Measurements from ENCODE around the gene NUDT12. TPM values are rescaled to one million over a fixed set of nuclear protein-coding genes. Genes with fewer than 3 reads are reported as not detected.

Gene NUDT12
- total RNA-seq = 10 to 100 TPM; 15.3 to 24.5 TPM
- 11.5 TPM for polyA plus RNA-seq (2013, experiment 1 of 2)
- 13.9 TPM for polyA plus RNA-seq (2013, experiment 2 of 2)
- long read RNA-seq, experiment 1, partial matches to known transcripts = 5 of 11 reads
- long read RNA-seq, experiment 1, other reads (novel, unspliced or antisense) = 2 of 11 reads
- long read RNA-seq, experiment 2, transcript NUDT12-201 (7 exons, 3,492 nt) = major isoform, 32 of 53 reads
- long read RNA-seq, experiment 2, transcript NUDT12-202 (7 exons, 1,781 nt) = minor isoform, 7 of 53 reads
- long read RNA-seq, experiment 2, partial matches to known transcripts = 6 of 53 reads
- long read RNA-seq, experiment 2, other reads (novel, unspliced or antisense) = 8 of 53 reads
- long read RNA-seq, experiment 3, transcript NUDT12-201 (7 exons, 3,492 nt) = major isoform, 40 of 58 reads
- long read RNA-seq, experiment 3, transcript NUDT12-202 (7 exons, 1,781 nt) = minor isoform, 7 of 58 reads
- long read RNA-seq, experiment 3, partial matches to known transcripts = 0 of 58 reads
- long read RNA-seq, experiment 3, other reads (novel, unspliced or antisense) = 11 of 58 reads
- long read RNA-seq, experiment 4, transcript NUDT12-201 (7 exons, 3,492 nt) = major isoform, 6 of 17 reads
- long read RNA-seq, experiment 4, partial matches to known transcripts = 0 of 17 reads
- long read RNA-seq, experiment 4, other reads (novel, unspliced or antisense) = 9 of 17 reads

DNA sequence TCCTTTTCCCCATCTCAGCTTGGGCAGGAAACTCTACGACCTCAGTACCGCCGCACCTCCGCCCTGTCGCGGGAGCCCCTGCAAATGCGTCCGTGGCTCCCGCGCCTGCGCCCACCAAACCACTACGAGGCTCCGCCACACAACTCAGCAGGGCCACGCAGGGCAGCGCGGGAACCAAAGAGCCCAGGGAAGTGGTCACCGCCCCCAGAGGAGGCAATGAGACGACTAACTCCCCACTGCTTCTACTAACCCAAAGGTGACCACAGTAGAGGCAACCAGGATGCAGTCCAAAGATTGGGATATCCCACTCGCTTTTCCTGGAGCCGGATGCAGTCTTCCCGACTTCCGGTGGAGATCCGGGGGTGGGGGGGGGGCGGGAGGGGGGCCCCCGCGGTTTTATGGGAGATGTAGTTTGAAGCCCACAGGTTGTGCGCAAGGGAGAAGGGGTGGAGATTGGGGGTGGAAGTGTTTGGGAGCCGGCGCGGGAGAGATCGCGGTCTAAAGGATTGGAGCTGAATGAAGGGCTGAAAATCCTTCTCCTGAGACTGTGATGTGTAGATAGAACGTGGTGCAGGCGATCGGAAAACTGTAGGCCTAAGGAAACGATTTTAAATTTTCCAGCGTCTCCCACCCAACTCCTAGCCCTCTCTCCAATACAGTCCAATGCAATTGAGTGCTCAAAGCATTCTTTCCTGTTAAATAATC lies at the start of gene NUDT12:
NUDT12 (minus strand) TSS at position 337 of the 705 bp plus-strand sequence. CDS start 2,541 bp downstream, outside the sequence.
- Histone ChIP-seq H3K9me3 (ENCODE audit: control insufficient read depth, low read length) (no peaks in the 10 kb centered on the region), H3K4me3 (ENCODE audit: low read length) (peak within 1 kb of the TSS; percentile 82), H3K27me3 (ENCODE audit: control insufficient read depth, insufficient read depth, low read length, poor library complexity, severe bottlenecking) (no peaks in the 10 kb centered on the region), H3K9ac (ENCODE audit: extremely low read depth, low read length, poor library complexity, severe bottlenecking) (peak within 1 kb of the TSS; percentile 49), H3K4me1 (ENCODE audit: control insufficient read depth, insufficient read depth, low read length) (no peaks in the 10 kb centered on the region), H3K36me3 (ENCODE audit: control insufficient read depth, insufficient read depth, low read length) (no peaks in the 10 kb centered on the region), H3K27ac (ENCODE audit: low read depth, low read length) (no peak within 1 kb of the TSS)
- no peaks in the 10 kb centered on the region for H3K36me3 Mint-ChIP-seq (ENCODE audit: low read depth)
- H3K27ac Mint-ChIP-seq = peak within 1 kb of the TSS; percentile 92
- no peaks in the 10 kb centered on the region for H3K27me3 Mint-ChIP-seq (ENCODE audit: insufficient read depth)
- TF ChIP-seq, protein P1, sequence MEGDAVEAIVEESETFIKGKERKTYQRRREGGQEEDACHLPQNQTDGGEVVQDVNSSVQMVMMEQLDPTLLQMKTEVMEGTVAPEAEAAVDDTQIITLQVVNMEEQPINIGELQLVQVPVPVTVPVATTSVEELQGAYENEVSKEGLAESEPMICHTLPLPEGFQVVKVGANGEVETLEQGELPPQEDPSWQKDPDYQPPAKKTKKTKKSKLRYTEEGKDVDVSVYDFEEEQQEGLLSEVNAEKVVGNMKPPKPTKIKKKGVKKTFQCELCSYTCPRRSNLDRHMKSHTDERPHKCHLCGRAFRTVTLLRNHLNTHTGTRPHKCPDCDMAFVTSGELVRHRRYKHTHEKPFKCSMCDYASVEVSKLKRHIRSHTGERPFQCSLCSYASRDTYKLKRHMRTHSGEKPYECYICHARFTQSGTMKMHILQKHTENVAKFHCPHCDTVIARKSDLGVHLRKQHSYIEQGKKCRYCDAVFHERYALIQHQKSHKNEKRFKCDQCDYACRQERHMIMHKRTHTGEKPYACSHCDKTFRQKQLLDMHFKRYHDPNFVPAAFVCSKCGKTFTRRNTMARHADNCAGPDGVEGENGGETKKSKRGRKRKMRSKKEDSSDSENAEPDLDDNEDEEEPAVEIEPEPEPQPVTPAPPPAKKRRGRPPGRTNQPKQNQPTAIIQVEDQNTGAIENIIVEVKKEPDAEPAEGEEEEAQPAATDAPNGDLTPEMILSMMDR (conservative IDR thresholded peaks at IDR 0.05) = no peak
- 41 to 45% methylated on average over 7 to 31 of the region's 37 CpGs for WGBS, 2 experiments (ENCODE audit: insufficient coverage in 1 of 2, insufficient read length in 1 of 2)
- peak; percentile 95 for DNase-seq
- peaks cover 14% of the 10 kb centered on the region for H3K4me1 Mint-ChIP-seq
- H3K9me3 Mint-ChIP-seq = peaks cover 4% of the 10 kb centered on the region
- peak within 1 kb of the TSS; percentile 90 for H3K4me3 Mint-ChIP-seq

DNA sequence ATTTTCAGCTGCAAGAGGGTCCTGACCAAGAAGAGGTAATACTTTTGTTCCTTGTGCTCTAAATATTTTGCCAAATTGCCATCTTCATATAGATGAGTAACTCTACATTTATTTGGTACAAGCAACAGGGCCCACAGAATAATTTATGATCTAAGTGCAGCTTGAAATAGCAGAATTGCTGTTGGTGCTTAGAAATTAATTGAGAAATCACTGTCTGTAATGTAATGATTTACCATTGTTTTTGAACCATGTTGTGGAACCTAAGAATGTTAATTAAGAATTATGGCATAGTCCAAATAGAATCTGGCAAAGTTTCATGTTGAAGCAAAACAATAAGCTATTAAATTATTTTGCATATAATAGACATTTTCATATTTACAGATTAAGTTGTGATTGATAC lies 44.8 kb upstream of the NUDT12 start:
- no peak overlapping the region for H3K4me3 ChIP-seq (ENCODE audit: low read length)
- H3K4me3 Mint-ChIP-seq = no peak overlapping the region
- DNase-seq = no peak
- TF ChIP-seq, protein P1 (conservative IDR thresholded peaks at IDR 0.05) = no peak
- H3K9me3 Mint-ChIP-seq = no peaks in the 10 kb centered on the region
- no peak overlapping the region for H3K27ac ChIP-seq (ENCODE audit: low read depth, low read length)
- H3K27me3 Mint-ChIP-seq (ENCODE audit: insufficient read depth) = no peaks in the 10 kb centered on the region
- H3K27ac Mint-ChIP-seq = no peak overlapping the region
- H3K36me3 Mint-ChIP-seq (ENCODE audit: low read depth) = no peaks in the 10 kb centered on the region
- H3K36me3 ChIP-seq (ENCODE audit: control insufficient read depth, insufficient read depth, low read length) = no peaks in the 10 kb centered on the region
- no peaks in the 10 kb centered on the region for H3K27me3 ChIP-seq (ENCODE audit: control insufficient read depth, insufficient read depth, low read length, poor library complexity, severe bottlenecking)
- H3K9me3 ChIP-seq (ENCODE audit: control insufficient read depth, low read length) = no peaks in the 10 kb centered on the region
- no peaks in the 10 kb centered on the region for H3K4me1 ChIP-seq (ENCODE audit: control insufficient read depth, insufficient read depth, low read length)
- H3K4me1 Mint-ChIP-seq = peaks cover 3% of the 10 kb centered on the region
- no peak overlapping the region for H3K9ac ChIP-seq (ENCODE audit: extremely low read depth, low read length, poor library complexity, severe bottlenecking)

DNA sequence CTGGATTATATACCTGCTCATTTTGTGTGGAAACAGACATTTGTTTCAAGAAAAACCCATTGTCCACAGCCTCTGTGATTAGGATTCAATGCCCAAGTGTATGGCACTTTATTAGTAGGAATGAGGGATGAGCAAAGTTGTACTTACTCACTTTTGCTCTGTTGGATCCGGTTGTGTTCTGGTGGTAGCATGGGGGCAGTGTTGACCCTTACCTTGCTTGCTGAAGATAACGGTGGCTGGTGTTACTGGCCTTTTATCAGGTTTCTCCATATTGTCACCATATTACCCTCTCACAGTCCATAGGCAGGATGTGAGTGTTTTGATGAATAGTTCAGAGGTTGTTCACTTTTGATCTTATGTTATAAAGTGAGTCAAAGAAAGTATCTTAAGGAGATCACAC lies 42.7 kb upstream of the NUDT12 start:
- H3K27me3 ChIP-seq (ENCODE audit: control insufficient read depth, insufficient read depth, low read length, poor library complexity, severe bottlenecking) = no peaks in the 10 kb centered on the region
- H3K4me3 ChIP-seq (ENCODE audit: low read length) = no peak overlapping the region
- H3K27me3 Mint-ChIP-seq (ENCODE audit: insufficient read depth) = no peaks in the 10 kb centered on the region
- peak; percentile 38 for DNase-seq
- H3K27ac ChIP-seq (ENCODE audit: low read depth, low read length) = no peak overlapping the region
- no peaks in the 10 kb centered on the region for H3K9me3 Mint-ChIP-seq
- no peaks in the 10 kb centered on the region for H3K4me1 ChIP-seq (ENCODE audit: control insufficient read depth, insufficient read depth, low read length)
- H3K4me3 Mint-ChIP-seq = no peak overlapping the region
- 66% methylated on average over 2 of the region's 2 CpGs; no CpG with 5 or more reads in 1 of the 2 experiments for WGBS, 2 experiments (ENCODE audit: insufficient coverage in 1 of 2, insufficient read length in 1 of 2)
- H3K36me3 Mint-ChIP-seq (ENCODE audit: low read depth) = no peaks in the 10 kb centered on the region
- H3K9ac ChIP-seq (ENCODE audit: extremely low read depth, low read length, poor library complexity, severe bottlenecking) = no peak overlapping the region
- TF ChIP-seq, protein P1 (conservative IDR thresholded peaks at IDR 0.05) = peak; percentile 48
- H3K27ac Mint-ChIP-seq = no peak overlapping the region
- H3K9me3 ChIP-seq (ENCODE audit: control insufficient read depth, low read length) = no peaks in the 10 kb centered on the region
- H3K4me1 Mint-ChIP-seq = peaks cover 3% of the 10 kb centered on the region
- H3K36me3 ChIP-seq (ENCODE audit: control insufficient read depth, insufficient read depth, low read length) = no peaks in the 10 kb centered on the region

All from endodermal cell (in vitro differentiated cells).